Measurements from ENCODE around the gene RAVER2. TPM values are rescaled to one million over a fixed set of nuclear protein-coding genes. Genes with fewer than 3 reads are reported as not detected.

Gene RAVER2
- total and polyA plus RNA-seq, 2 donors (not counting 3 experiments of a cell fraction or from before 2014, with no cell fraction given), result 6.0 to 13.9 TPM

GRCh38 chr1:64845831-64846425 is 101.1 kb downstream of the RAVER2 start:
- ChIA-PET POLR2A (no interaction called here), CTCF (interaction anchor here (0.8 kb wide), 1 partner anchor 16 kb away, joined by 3 read pairs; no protein-coding TSS in a partner anchor)
- Histone ChIP-seq H3K27ac (ENCODE audit: insufficient read depth, low read depth, low read length) (no peak overlapping the region), H4K20me1 (replicated peaks; ENCODE audit: control insufficient read depth, extremely low read depth, insufficient read depth, low read length) (no peaks in the 10 kb centered on the region), H2AFZ (ENCODE audit: low read depth, low read length) (no peak overlapping the region), H3K4me1 (ENCODE audit: control insufficient read depth, extremely low read depth, insufficient read depth, low read length) (peaks cover 13% of the 10 kb centered on the region), H3K4me3 (replicated peaks in 1 of 3; ENCODE audit: insufficient read depth in 1 of 3, low read depth in 1 of 3, low read length in 3 of 3) (no peak overlapping the region), H3K27me3 (ENCODE audit: control insufficient read depth in 2 of 2, insufficient read depth in 2 of 2, low read length in 2 of 2) (no peaks in the 10 kb centered on the region), H3K4me2 (ENCODE audit: insufficient read depth, low read length) (no peak overlapping the region), H3K36me3 (ENCODE audit: control insufficient read depth in 2 of 2, extremely low read depth in 1 of 2, insufficient read depth in 2 of 2, low read length in 2 of 2) (peaks cover 3 to 60% of the 10 kb centered on the region in 2 experiments), H3K9me1 (replicated peaks; ENCODE audit: control insufficient read depth, extremely low read depth, insufficient read depth, low read length) (no peaks in the 10 kb centered on the region), H3K79me2 (ENCODE audit: control insufficient read depth, insufficient read depth, low read length) (no peaks in the 10 kb centered on the region), H3K9me3 (replicated peaks; ENCODE audit: control insufficient read depth, insufficient read depth, low read length) (no peaks in the 10 kb centered on the region), H3K9ac (replicated peaks; ENCODE audit: extremely low read depth, insufficient read depth, low read length) (no peak overlapping the region)
- BruUV-seq (replicated peaks), result no TSS peak
- intact Hi-C loops (cut with micrococcal nuclease) (no loop called here), dilution Hi-C loops (cut with MboI; ENCODE audit: extremely low pct_ligation_motif_present, low sequenced_read_pairs) (no loop called here)
- no peak for DNase-seq (ENCODE audit: low read depth, low spot score)
- FAIRE-seq, result no peak
- TF ChIP-seq CTCF (IDR thresholded peaks at IDR 0.05; ENCODE audit: extremely low read depth in 1 of 2, insufficient read depth in 1 of 2, low read depth in 1 of 2, low read length in 2 of 2), result no peak
- TF ChIP-seq POLR2A (IDR thresholded peaks at IDR 0.05; ENCODE audit: low read depth, low read length), result no peak
- TF ChIP-seq MYC (IDR thresholded peaks at IDR 0.05; ENCODE audit: low read depth, low read length), result no peak
- TF ChIP-seq POLR2AphosphoS5 (IDR thresholded peaks at IDR 0.05; ENCODE audit: insufficient read depth, low read depth, low read length), result no peak
- no peak for TF ChIP-seq EZH2 (IDR thresholded peaks at IDR 0.05; ENCODE audit: borderline replicate concordance, low read depth, low read length, severe bottlenecking)
- TF ChIP-seq MAX (IDR thresholded peaks at IDR 0.05; ENCODE audit: insufficient read depth, insufficient read length), result no peak
- no peak for TF ChIP-seq JUN (IDR thresholded peaks at IDR 0.05; ENCODE audit: borderline replicate concordance, insufficient read depth, insufficient read length, low read depth)
- no peak for TF ChIP-seq GATA2 (IDR thresholded peaks at IDR 0.05; ENCODE audit: insufficient read depth, insufficient read length, low read depth, low read length)
- TF ChIP-seq FOS (IDR thresholded peaks at IDR 0.05; ENCODE audit: borderline replicate concordance, insufficient read depth, low read length), result no peak
